Measurements from ENCODE around the gene CAGE1.

CAGE1 gene

GRCh38 chr6:7417684-7418083, 28.1 kb upstream of the CAGE1 start:
- Histone ChIP-seq H4K20me1 (ENCODE audit: control insufficient read depth, insufficient read depth, low read depth, low read length) (no peaks in the 10 kb centered on the region), H3K9me2 (replicated peaks; ENCODE audit: control insufficient read depth, low read length) (no peaks in the 10 kb centered on the region), H3F3A (ENCODE audit: control insufficient read depth, insufficient read depth) (peaks cover 2% of the 10 kb centered on the region; the same call in 1 of the 2 replicates), H3K27me3 (ENCODE audit: control insufficient read depth, low read length) (no peaks in the 10 kb centered on the region), H3K9me3 (ENCODE audit: control insufficient read depth, insufficient read depth, low read length) (no peaks in the 10 kb centered on the region), H3K79me2 (ENCODE audit: control insufficient read depth, low read length) (no peaks in the 10 kb centered on the region), H3K4me2 (ENCODE audit: low read length) (no peak overlapping the region), H3K27ac (ENCODE audit: low read depth, low read length) (no peak overlapping the region), H3K4me3 (ENCODE audit: low read length) (no peak overlapping the region), H3K36me3 (ENCODE audit: control insufficient read depth, low read length) (peaks cover 55% of the 10 kb centered on the region), H3K4me1 (ENCODE audit: control insufficient read depth, low read length) (no peaks in the 10 kb centered on the region)
- TF ChIP-seq EZH2phosphoT487 (IDR thresholded peaks at IDR 0.05; ENCODE audit: borderline replicate concordance, low read length), result no peak
- TF ChIP-seq, protein P1, sequence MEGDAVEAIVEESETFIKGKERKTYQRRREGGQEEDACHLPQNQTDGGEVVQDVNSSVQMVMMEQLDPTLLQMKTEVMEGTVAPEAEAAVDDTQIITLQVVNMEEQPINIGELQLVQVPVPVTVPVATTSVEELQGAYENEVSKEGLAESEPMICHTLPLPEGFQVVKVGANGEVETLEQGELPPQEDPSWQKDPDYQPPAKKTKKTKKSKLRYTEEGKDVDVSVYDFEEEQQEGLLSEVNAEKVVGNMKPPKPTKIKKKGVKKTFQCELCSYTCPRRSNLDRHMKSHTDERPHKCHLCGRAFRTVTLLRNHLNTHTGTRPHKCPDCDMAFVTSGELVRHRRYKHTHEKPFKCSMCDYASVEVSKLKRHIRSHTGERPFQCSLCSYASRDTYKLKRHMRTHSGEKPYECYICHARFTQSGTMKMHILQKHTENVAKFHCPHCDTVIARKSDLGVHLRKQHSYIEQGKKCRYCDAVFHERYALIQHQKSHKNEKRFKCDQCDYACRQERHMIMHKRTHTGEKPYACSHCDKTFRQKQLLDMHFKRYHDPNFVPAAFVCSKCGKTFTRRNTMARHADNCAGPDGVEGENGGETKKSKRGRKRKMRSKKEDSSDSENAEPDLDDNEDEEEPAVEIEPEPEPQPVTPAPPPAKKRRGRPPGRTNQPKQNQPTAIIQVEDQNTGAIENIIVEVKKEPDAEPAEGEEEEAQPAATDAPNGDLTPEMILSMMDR (IDR thresholded peaks at IDR 0.05; ENCODE audit: low read depth, low read length, poor library complexity, severe bottlenecking), result no peak

GRCh38 chr6:7414811-7415210, 25.3 kb upstream of the CAGE1 start:
- TF ChIP-seq, protein P1 (IDR thresholded peaks at IDR 0.05; ENCODE audit: low read depth, low read length, poor library complexity, severe bottlenecking), result no peak
- no peaks in the 10 kb centered on the region for H3K27me3 ChIP-seq (ENCODE audit: control insufficient read depth, low read length)
- H3K4me2 ChIP-seq (ENCODE audit: low read length), result no peak overlapping the region
- H3K79me2 ChIP-seq (ENCODE audit: control insufficient read depth, low read length), result no peaks in the 10 kb centered on the region
- H3K27ac ChIP-seq (ENCODE audit: low read depth, low read length), result no peak overlapping the region
- no peaks in the 10 kb centered on the region for H3K9me2 ChIP-seq (replicated peaks; ENCODE audit: control insufficient read depth, low read length)
- peaks cover 79% of the 10 kb centered on the region for H3K36me3 ChIP-seq (ENCODE audit: control insufficient read depth, low read length)
- H4K20me1 ChIP-seq (ENCODE audit: control insufficient read depth, insufficient read depth, low read depth, low read length), result no peaks in the 10 kb centered on the region
- H3K4me1 ChIP-seq (ENCODE audit: control insufficient read depth, low read length), result no peaks in the 10 kb centered on the region
- H3F3A ChIP-seq (ENCODE audit: control insufficient read depth, insufficient read depth), result 0 out of 2 replicates have a peak, but pooled peaks cover 2% of the 10 kb centered on the region
- H3K4me3 ChIP-seq (ENCODE audit: low read length), result no peak overlapping the region
- no peaks in the 10 kb centered on the region for H3K9me3 ChIP-seq (ENCODE audit: control insufficient read depth, insufficient read depth, low read length)

GRCh38 chr6:7413151-7413823, 23.7 kb upstream of the CAGE1 start:
- Histone ChIP-seq H3K9me2 (replicated peaks; ENCODE audit: control insufficient read depth, low read length) (no peaks in the 10 kb centered on the region), H3K4me2 (ENCODE audit: low read length) (no peak overlapping the region), H3K27ac (ENCODE audit: low read depth, low read length) (no peak overlapping the region), H3F3A (ENCODE audit: control insufficient read depth, insufficient read depth) (no peaks in the 10 kb centered on the region), H3K4me1 (ENCODE audit: control insufficient read depth, low read length) (no peaks in the 10 kb centered on the region), H3K36me3 (ENCODE audit: control insufficient read depth, low read length) (peaks cover 82% of the 10 kb centered on the region), H3K27me3 (ENCODE audit: control insufficient read depth, low read length) (no peaks in the 10 kb centered on the region), H3K9me3 (ENCODE audit: control insufficient read depth, insufficient read depth, low read length) (no peaks in the 10 kb centered on the region), H3K4me3 (ENCODE audit: low read length) (no peak overlapping the region), H3K79me2 (ENCODE audit: control insufficient read depth, low read length) (no peaks in the 10 kb centered on the region), H4K20me1 (ENCODE audit: control insufficient read depth, insufficient read depth, low read depth, low read length) (no peaks in the 10 kb centered on the region)
- TF ChIP-seq EZH2phosphoT487 (IDR thresholded peaks at IDR 0.05; ENCODE audit: borderline replicate concordance, low read length), result no peak

DNA sequence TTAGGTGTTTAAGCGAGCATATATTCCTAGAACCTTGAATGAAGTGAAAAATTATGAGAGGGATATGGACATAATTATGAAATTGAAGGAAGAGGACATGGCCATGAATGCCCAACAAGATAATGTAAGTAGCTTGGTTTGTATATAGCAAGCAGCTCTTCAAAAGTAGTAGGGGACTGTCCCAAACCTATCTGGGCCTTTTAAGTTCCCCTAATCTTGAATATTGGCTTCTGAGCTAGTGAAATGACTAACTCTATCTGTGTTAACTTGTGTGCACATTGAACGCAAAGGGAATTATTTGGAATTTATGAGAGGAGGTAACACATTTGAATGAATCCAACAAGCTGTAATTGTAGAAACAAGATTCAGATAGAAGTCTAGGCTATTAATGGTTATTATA, 21.8 kb upstream of the CAGE1 start:
- H3K4me1 ChIP-seq (ENCODE audit: control insufficient read depth, low read length), result no peaks in the 10 kb centered on the region
- H3K27me3 ChIP-seq (ENCODE audit: control insufficient read depth, low read length), result no peaks in the 10 kb centered on the region
- no peaks in the 10 kb centered on the region for H4K20me1 ChIP-seq (ENCODE audit: control insufficient read depth, insufficient read depth, low read depth, low read length)
- TF ChIP-seq EZH2phosphoT487 (IDR thresholded peaks at IDR 0.05; ENCODE audit: borderline replicate concordance, low read length), result no peak
- TF ChIP-seq, protein P1 (IDR thresholded peaks at IDR 0.05; ENCODE audit: low read depth, low read length, poor library complexity, severe bottlenecking), result no peak
- H3K79me2 ChIP-seq (ENCODE audit: control insufficient read depth, low read length), result no peaks in the 10 kb centered on the region
- H3F3A ChIP-seq (ENCODE audit: control insufficient read depth, insufficient read depth), result no peaks in the 10 kb centered on the region
- no peak overlapping the region for H3K4me3 ChIP-seq (ENCODE audit: low read length)
- H3K36me3 ChIP-seq (ENCODE audit: control insufficient read depth, low read length), result peaks cover 85% of the 10 kb centered on the region
- no peaks in the 10 kb centered on the region for H3K9me3 ChIP-seq (ENCODE audit: control insufficient read depth, insufficient read depth, low read length)
- H3K4me2 ChIP-seq (ENCODE audit: low read length), result no peak overlapping the region
- H3K27ac ChIP-seq (ENCODE audit: low read depth, low read length), result no peak overlapping the region
- H3K9me2 ChIP-seq (replicated peaks; ENCODE audit: control insufficient read depth, low read length), result no peaks in the 10 kb centered on the region
